ENCODE measurements around the gene SUSD3.
A peak's percentile ranks its signal among the peaks of the same experiment; 100 is the strongest.

Gene SUSD3

GRCh38 chr9:93077811-93078210, 19.3 kb downstream of the SUSD3 start:
- peak; percentile 11 for DNase-seq

- no peak for DNase-seq
Measured at GRCh38 chr9:93079371-93079770, 20.9 kb downstream of the SUSD3 start.

DNA sequence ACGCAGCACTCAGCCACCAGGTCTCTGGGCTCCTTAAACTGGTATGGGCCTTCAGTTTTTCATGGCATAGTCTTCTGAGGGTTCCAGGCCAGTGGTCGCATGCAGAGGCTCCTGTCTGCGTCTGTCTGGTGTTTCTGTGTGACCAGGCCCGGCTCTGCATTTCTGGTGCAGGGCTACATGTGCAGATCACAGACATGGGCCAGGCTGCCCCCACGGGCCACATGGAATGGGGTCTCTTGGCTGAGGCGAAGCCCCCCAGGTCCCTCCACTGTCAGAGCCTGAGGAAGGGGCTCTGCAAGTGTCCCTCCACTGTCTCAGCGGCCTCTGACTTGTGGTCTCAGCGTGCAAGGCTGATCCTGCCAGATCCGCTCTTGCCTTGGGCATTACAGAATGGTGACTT, 21.9 kb downstream of the SUSD3 start:
- DNase-seq, result no peak

DNA sequence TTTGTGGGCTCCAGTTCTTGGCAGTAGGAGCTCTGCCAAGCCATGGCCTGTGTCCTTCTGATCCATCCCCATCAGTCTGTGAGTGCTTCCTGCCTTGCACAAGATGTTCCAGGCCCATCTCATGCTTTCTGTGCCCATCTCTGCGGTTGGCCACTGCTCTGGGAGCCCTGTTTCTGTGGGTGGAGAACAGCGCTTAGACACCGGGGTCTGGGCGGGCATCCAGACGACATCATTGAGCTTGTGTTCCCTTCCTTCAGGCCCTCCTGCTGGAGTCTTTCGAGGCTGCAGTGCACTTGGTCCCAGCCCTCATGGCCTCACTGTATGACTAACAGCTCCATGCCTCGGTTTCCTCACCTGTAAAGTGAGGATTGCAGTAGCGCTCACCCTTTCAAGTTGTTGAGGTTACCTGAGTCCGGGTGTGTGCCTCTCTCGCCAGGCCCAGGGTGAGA, 22.6 kb downstream of the SUSD3 start:
- no peak for DNase-seq

- DNase-seq, result no peak
Measured at GRCh38 chr9:93081931-93082330, 23.4 kb downstream of the SUSD3 start.

DNA sequence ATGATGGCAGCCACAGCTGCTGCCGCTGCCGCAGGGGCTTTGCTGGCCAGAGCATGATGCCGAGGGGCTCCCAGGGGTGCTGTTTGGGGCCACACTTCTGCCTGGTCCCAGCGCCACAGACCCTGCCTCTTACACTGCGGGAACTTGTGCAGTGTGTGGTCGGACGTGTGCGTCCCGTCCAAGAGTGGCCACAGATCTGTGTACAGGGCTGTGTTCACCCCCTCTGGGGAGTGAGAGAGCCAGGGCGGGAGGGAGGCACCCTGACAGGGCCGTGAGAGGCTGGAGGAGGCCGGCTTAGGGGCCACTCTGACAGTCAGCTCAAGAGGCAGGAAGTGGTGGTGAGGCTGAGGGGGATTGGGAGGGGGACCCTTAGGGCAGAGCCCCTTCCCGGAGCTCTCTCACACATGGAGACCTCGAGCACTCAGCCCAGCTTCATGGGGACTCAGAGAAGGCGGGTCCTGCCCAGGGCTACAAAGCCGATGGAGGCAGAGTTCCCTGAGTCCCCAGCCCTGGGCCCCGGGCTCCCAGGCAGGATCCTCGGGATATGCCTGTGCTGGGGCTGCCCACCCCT, 24.4 kb downstream of the SUSD3 start:
- no peak for DNase-seq

DNA sequence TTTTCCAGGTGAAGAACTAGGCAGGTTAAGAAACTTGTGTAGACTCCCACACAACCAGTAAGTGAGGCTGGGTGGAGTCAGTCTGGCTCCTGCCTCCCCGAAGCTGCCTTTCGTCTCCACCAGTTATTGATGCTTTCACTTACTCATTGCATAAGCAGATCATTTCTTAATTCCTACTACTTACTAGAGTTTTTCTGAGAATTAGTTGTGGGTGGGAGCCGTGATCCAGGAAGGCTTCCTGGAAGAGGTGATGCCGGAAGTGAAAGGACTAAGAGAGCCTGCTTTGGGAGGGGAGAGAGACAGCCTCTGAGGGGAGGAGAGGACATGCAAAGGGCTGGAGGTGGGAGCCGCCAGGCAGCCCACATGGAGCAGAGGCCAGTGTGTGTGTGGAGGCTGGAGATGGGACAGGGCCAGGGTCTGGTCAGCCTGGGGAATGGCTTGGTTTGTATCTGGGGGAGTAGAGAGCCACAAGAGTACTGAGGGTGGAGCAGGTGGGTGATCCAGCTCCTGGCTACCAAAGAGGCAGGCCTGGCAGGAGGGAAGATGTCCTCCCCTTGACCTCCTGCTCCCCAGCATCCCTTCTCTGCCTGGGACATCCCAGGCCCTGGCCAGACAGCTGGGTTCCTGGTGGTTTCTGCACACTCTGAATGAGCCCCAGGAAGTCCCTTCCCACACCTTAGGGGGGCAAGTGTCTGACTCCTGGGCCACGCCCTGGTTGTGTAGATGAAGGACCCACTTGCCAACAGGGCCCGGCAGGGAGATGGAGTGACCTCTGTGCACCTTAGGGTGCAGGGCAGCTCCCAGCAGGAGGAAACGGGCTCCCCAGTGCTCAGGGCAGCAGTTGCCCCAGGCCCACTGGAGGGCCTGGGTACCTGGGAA, 25.3 kb downstream of the SUSD3 start:
- DNase-seq, result no peak

DNA sequence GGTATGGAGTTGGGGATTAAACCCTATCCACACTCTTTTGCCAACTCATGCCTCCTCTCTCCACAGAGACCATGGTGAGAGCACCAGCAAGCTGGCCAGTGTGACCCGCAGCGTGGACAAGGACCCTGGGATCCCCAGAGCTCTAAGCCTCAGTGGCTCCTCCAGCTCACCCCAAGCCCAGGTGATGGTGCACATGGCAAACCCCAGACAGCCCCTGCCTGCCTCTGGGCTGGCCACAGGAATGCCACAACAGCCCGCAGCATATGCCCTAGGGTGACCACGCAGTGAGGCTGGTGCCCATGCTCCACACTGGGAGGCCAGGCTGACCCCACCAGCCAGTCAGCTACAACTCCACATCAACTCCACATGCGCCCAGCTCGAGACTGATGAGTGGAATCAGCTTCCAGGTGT, 26.0 kb downstream of the SUSD3 start:
- no peak for DNase-seq

DNA sequence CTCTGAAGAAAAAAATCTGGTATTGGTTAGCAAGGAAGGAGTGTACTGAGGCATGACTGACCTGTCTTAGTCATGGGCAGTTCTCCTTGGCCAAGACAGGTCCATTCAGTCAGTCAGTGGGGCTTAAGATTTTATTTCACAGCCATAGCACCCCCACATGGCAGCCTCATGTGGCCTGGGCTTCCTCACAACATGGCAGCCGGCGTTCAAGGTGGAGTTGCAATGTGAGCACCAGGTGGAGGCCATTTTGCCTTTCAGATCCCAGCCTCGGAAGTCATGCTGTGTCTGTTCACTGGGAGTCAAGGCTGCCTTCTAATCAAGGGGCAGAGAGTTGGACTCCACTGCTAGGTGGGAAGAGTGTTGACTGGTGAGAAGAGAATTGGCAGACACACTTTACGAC, 27.2 kb downstream of the SUSD3 start:
- no peak for DNase-seq

DNA sequence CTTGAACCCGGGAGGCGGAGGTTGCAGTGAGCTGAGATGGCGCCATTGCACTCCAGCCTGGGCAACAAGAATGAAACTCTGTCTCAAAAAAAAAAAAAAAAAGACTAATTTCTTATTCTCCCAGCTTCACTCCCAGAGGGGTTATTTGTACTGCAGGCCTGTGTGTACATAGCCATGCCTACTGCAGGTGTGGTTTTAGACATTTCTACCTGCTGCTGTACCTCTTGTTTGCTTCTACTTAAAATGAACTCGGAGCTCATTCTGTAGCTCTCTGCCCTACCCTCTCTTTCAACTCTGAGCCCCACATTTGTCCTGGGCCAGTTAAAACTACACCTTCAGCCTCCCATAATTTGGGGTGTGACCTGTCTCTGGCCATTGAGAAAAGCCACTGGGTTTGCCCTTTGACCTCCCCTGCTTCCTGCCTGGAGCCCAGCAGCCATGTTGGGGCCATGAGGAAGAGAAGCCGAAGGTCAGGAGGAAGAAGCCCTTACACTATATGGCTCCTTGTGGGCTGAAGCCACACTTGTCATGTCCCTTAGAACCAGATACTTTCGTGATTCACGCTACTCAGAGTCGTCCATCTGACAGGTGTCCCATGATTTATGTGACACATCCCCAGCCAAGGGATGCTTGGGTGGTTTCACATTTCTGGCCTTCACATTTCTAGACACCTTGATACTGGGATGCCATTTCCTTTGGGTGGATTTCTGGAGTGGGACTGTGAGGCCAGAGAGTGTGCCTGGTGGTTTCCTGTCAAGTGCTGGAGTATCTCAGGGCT, 28.1 kb downstream of the SUSD3 start:
- DNase-seq, result no peak

DNA sequence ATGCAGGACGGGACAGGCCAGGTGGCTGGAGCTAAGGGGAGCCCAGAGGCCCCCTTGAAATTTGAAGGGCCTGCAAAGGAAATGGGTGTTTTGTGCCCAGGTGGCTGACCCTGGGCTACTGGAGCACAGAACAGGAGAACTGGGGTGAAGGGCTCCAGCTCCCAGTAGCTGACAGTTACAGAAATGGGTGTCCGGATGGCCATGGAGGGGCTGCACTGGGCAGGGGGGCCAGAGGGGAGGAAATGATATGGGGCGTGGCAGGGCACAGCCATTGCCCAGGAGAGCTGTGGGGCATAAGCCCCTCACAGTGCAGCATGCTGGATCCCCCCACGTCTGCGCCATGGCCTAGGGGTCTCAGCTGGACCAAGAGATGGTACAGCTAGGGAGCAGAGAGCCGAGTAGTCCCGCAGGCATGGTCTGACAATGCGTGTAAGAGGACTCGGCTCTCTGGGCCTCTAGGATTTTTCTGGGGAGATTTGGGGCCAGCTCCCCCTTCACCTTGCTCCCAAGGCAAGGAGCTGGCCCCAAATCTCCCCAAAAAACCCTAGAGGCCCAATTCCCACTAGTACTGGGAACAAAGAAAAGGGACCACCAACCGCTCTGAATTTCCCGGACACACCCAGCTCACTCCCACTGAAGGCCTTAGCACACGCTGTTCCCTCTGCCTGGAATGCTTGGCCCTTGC, 29.6 kb downstream of the SUSD3 start:
- DNase-seq, result no peak

- DNase-seq, result no peak
Measured at GRCh38 chr9:93088656-93089015, 30.1 kb downstream of the SUSD3 start.

- DNase-seq, result no peak
Measured at GRCh38 chr9:93089024-93089423, 30.5 kb downstream of the SUSD3 start.

DNA sequence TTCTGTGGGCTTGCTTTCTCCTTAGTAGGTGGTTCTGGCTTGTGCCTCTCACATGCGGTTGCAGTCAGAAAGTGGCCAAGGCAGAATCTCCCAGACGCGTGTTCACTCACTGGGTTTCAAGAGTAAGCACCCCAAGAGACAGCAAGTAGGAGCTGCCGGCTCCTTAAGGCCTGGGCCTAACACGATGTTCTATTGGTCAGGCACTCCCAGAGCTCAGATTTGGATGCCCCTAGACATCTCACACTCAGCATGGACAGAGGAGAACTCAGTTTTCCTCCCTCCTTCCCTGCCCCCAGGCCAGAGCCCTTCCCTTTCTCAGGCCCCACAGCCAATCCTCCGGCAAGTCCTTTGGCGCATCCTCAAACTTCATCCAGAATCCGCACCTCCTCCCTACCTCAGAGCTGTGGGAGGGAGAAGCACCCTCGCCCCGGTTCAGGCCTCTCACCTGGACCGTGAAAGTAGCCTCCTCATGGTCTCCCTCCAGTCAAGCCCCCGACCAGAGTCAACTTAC, 31.0 kb downstream of the SUSD3 start:
- no peak for DNase-seq

DNA sequence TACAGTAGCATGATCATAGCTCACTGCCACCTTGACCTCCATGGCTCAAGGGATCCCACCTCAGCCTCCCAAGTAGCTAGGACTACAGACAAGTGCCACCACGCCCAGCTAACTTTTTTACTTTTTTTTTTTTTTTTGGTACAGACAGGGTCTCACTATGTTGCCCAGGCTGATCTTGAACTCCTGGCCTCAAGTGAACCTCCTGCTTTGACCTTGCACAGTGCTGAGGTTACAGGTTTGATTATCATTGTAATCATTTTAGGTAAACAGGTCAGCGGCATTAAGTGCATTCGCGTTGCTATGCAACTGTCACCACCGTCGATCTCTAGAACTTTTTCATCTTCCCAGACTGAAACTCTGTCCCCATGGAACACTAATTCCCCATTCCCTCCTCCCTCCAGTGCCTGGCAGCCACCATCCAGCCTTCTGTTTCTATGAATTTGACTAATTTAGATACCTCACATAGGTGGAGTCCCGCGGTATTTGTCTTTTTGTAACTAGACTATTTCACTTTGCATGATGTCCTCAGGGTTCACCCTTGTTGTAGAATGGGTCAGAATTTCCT, 31.7 kb downstream of the SUSD3 start:
- DNase-seq, result no peak

DNA sequence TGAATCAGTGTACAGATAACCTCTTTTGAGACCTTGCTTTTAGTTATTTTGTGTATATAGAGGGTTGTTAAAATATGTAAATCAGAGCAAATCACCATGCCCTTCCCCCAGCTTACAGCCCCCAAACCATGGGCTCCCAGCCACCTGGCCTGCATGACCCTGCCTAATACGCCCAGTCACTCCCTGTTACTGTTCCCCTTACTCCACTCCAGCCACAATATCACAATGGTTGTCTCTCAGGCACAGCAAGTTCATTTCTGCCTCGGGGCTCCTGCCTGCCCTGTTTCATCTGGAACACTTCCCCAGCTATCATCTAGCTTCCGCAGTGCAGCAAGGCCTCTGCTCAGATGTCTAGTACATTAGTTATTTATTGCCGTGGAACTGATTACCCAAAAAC, 32.6 kb downstream of the SUSD3 start:
- DNase-seq, result no peak

DNA sequence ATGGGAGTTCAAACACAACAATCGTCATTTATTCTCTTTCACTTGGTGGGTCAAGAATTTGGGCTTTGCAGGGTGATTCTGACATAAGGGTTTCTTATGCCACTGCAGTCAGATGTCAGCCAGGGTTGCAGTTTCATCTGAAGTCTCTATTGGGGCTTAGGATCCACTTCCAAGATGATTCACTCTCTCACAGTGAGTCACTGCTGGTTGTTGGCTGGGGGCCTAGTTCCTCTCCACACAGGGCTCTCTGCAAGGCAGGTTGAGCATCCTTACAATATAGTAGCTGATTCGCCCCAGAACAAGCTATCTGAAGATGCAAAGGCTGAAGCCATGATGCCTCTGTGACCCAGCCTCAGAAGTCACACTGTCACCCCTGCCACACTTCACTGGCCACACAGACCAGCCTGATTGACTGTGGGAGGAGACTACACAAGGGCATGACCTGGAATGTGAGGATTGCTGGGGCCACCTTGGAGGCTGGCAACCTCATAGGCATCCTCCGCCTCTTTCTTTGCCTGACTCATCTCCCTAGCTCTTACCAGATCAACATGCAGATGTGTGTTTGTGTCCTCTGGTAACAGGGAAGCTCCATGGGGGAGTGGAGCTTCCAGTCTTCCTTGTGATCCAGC, 33.1 kb downstream of the SUSD3 start:
- DNase-seq, result peak; percentile 41

- DNase-seq, result peak; percentile 7
Measured at GRCh38 chr9:93092251-93092991, 33.9 kb downstream of the SUSD3 start.

GRCh38 chr9:93093127-93093876, 34.8 kb downstream of the SUSD3 start:
- DNase-seq, result peak; percentile 42

GRCh38 chr9:93093877-93094657, 35.6 kb downstream of the SUSD3 start:
- DNase-seq, result peak; percentile 24

Data from right hindlimb (tissue), 1 donor.